Astrocyte of the cerebellum (primary cell): ENCODE data around the gene SRRM3.

Experiments used
- DNase-seq: peaks from one replicate; pipeline ENCODE4 v3.0.0-alpha.2; 2011; ENCODE audit warnings: low read depth
- H3K4me3 ChIP-seq: 2 replicates; pipeline ENCODE4 v1.5.1; 2011; ENCODE audit warnings: mild to moderate bottlenecking, low read depth, low read length, moderate library complexity
- in situ Hi-C: cut with HindIII; loops from 2 replicates; pipeline ENCODE4 v1.10.0; 2017; ENCODE audit warnings: low sequenced_read_pairs
- TF ChIP-seq, protein P1 (sequence below): IDR thresholded peaks from 2 replicates; pipeline ENCODE4 v1.5.1; 2012; ENCODE audit warnings: low read length, low read depth, moderate library complexity, mild to moderate bottlenecking; ENCODE audit errors: missing control alignments

SRRM3 gene

DNA sequence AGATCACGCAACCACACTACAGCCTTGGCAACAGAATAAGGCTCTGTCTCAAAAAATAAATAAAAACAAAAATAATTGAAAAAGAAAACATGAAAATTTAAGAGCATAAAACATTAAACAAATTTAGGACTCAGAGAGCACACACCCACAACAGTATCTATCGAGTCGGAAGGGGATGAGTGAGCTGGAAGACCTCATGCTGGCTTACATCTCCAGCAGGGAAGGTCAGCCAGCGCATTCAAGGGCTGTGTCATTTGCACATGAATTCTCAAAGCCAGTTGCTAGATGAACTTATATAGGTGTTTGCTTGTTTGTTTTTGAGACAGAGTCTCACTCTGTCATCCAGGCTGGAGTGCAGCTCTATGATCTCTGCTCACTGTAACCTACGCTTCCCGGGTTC, 50.3 kb downstream of the SRRM3 start:
- no peak for DNase-seq
- no peak overlapping the region for H3K4me3 ChIP-seq
- in situ Hi-C loops: no loop called here
- TF ChIP-seq, protein P1, sequence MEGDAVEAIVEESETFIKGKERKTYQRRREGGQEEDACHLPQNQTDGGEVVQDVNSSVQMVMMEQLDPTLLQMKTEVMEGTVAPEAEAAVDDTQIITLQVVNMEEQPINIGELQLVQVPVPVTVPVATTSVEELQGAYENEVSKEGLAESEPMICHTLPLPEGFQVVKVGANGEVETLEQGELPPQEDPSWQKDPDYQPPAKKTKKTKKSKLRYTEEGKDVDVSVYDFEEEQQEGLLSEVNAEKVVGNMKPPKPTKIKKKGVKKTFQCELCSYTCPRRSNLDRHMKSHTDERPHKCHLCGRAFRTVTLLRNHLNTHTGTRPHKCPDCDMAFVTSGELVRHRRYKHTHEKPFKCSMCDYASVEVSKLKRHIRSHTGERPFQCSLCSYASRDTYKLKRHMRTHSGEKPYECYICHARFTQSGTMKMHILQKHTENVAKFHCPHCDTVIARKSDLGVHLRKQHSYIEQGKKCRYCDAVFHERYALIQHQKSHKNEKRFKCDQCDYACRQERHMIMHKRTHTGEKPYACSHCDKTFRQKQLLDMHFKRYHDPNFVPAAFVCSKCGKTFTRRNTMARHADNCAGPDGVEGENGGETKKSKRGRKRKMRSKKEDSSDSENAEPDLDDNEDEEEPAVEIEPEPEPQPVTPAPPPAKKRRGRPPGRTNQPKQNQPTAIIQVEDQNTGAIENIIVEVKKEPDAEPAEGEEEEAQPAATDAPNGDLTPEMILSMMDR: no peak

GRCh38 chr7:76254781-76255180, 53.1 kb downstream of the SRRM3 start:
- TF ChIP-seq, protein P1: no peak
- no peak for DNase-seq
- H3K4me3 ChIP-seq: no peak overlapping the region
- in situ Hi-C loops: no loop called here

DNA sequence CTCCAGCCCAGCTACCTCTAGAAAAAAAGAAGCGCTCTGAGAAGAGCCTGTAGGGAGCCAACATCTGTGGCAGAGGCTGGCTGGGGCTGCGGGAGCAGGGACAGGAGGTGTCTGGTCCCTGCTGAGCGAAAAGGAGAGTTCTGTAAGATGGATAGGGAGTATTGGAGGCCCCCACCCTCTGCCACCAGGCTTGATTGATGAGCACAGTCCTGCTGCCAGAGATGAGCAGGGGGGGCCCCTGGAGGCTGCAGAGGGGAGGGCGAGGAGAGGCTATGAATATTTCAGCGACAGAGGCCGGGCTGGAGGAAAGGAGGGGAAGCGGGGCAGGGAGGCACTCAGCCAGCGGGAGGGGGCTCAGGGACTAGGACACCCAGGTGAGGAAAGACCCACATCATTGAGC, 56.3 kb downstream of the SRRM3 start:
- in situ Hi-C loops: no loop called here
- TF ChIP-seq, protein P1: no peak
- H3K4me3 ChIP-seq: no peak overlapping the region
- DNase-seq: no peak

GRCh38 chr7:76259124-76260093, 57.7 kb downstream of the SRRM3 start:
- peak overlapping the region; percentile 14 for H3K4me3 ChIP-seq
- TF ChIP-seq, protein P1: no peak
- in situ Hi-C loops: no loop called here
- DNase-seq: no peak

- no peak for DNase-seq
- in situ Hi-C loops: no loop called here
- H3K4me3 ChIP-seq: peak overlapping the region; percentile 14
- TF ChIP-seq, protein P1: no peak
Observed at GRCh38 chr7:76260171-76260703, 58.5 kb downstream of the SRRM3 start.

GRCh38 chr7:76261329-76261728, 59.6 kb downstream of the SRRM3 start:
- H3K4me3 ChIP-seq: no peak overlapping the region
- in situ Hi-C loops: no loop called here
- DNase-seq: no peak
- TF ChIP-seq, protein P1: no peak
